ENCODE data around the gene VASP.

DNA sequence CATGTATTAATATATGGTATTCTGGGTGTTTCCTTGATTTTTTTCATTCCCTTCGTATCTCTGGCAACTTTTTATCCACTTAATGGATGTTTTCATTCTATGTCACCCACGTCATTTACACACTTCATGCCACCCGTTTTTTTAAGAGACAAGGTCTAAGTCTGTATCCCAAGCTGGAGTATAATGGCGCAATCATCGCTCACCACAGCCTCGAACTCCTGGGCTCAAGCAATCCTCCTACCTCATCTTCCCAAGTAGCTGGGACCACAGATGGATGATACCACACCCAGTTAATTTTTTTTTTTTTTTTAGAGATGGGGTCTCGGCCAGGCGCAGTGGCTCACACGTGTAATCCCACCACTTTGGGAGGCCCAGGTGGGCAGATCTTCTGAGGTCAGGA is 3.4 kb upstream of the VASP start:
- TF ChIP-seq FOXM1 (CRISPR knock-in tag; IDR thresholded peaks at IDR 0.05) (no peak), ZSCAN21 (CRISPR knock-in tag; IDR thresholded peaks at IDR 0.05; ENCODE audit: borderline replicate concordance) (no peak)
